Measurements from ENCODE around the gene FBXW11. TPM values are rescaled to one million over a fixed set of nuclear protein-coding genes. Genes with fewer than 3 reads are reported as not detected.
"Not testable (repeated sequence)": the region's sequence is repeated elsewhere in the genome, so short reads cannot be mapped to it uniquely, and the experiment has no call there.

The FBXW11 gene
- total RNA-seq, 1 donor from 2014 or later: 67.5 TPM

DNA sequence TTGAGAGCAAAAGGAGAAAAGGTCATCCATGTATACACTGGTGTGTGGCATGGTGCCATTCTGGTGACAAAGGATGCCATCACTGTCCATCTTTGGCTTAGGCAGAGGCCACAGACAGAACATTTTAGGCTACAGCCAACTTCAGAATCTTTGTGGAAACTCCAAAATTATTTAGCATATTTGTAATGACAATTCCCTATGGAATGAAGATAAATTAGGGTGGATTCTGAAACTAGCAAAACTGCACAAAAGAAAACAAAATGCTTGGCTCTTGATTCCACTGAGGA is 92.5 kb downstream of the FBXW11 start:
- DNase-seq (ENCODE audit: low read depth, low spot score): no peak

DNA sequence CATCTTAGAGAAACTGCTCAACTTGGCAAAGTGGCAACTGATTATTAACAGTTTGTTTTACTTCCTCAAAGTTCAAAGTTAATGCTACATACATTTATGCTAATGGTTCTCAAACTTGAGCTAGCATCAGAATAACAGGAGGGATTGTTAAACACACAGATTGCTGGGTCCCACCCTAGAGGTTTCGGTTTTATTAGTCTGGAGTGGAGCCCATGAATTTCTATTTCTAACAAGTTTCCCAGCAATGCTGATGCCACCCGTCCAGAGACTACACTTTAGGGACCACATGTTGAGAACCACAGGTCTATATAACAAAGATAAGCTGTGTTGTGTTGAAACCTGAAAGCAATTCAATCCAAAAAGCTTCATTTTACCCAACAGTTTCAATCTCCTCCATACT is 95.3 kb downstream of the FBXW11 start:
- DNase-seq (ENCODE audit: low read depth, low spot score): no peak

- DNase-seq (ENCODE audit: low read depth, low spot score): no peak
Measured at GRCh38 chr5:171908638-171909037, 97.8 kb downstream of the FBXW11 start.

DNA sequence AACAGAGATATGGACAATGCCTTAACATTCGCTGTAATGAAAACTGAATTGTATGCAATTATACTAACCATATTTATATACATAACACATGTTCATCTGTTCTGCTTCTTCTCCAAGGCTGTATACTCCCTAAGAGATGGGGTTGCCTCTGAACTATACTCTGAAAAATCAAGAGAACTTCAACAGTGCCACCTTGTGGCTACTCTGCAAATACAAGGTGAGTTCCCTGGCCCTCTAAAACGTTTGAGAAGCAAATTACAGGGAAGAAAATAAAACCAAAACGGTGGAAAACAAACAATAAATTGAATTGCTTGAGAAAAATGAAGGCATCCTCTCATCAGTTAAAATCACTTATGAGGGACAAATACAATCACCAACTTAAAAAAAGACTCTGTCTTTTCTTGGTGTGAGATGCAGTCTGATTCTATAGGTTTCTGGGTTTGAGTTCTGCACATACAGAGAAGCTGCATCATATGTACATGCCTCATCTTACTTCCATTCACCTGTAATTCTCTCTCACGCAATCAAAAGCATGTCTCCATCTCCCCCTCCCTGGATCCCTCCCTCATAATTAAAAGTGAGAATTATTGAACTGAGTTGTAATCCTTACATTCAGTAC is 98.6 kb downstream of the FBXW11 start:
- DNase-seq (ENCODE audit: low read depth, low spot score): no peak

GRCh38 chr5:171906703-171907590 is 99.5 kb downstream of the FBXW11 start:
- no peak for DNase-seq (ENCODE audit: low read depth, low spot score)

DNA sequence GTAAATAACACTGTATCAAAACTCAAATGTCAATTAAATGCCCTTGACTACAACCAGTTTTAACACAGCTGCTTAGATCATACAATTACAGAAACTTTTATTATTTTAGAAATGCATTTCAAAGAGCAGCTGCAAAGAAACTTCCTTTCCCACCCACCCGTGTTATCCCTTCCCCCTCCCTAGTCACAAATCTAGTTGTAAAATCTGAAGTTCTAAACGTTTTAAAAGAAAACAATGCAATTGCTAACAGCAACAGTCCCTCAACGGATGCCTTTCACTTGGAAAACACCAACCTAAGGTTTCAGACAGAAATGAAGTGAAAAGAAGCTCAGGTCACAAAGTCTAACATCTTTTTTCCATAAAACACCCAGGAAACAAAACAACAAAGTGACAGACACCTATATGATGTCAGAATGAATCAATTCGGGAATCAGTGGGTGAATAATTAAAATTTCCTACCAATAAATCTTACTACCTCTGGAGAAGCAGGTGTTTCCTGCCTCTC is 100.3 kb downstream of the FBXW11 start:
- no peak for DNase-seq (ENCODE audit: low read depth, low spot score)

- no peak for DNase-seq (ENCODE audit: low read depth, low spot score)
Measured at GRCh38 chr5:171904886-171905285, 101.6 kb downstream of the FBXW11 start.

GRCh38 chr5:171901764-171902163 is 104.7 kb downstream of the FBXW11 start:
- no peak for DNase-seq (ENCODE audit: low read depth, low spot score)

DNA sequence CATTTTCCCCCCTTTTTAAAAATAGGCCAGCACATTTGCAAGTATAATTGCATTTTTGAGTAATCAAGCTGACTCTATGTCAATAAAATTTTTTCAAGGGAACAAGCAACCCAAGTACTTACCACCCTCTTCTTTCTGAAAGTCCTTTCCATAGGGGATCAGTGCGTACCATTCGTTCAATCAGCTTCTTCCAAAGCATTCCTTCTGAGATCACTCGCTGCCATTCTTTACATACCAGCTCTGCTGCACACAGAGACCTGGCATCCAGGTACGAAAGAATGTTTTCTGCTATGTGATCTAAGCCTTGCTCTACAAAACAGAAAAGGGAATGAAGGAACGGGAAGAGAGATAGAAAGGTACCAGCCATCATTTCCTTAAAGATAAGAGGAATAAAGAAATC is 106.6 kb downstream of the FBXW11 start:
- DNase-seq (ENCODE audit: low read depth, low spot score): no peak

- DNase-seq (ENCODE audit: low read depth, low spot score): no peak
Measured at GRCh38 chr5:171898879-171899278, 107.6 kb downstream of the FBXW11 start.

DNA sequence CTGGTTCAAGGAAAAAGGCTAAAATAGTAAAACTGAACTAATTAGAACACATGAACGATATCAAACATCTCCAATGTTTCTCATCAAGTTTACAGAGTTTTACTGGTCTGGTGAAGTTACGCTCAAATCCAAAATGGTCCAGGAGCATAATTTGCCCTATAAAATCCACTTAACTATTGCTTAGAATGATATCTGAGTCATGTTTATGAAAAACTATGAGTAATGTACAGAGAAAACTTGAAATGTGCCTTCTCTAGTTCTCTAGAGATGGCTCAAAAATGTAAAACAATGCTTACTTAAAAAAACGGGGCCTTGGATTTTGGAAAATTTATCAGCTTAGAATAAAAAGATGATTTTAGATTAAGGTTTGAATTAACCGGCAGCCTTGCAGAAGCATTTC is 108.1 kb downstream of the FBXW11 start:
- no peak for DNase-seq (ENCODE audit: low read depth, low spot score)

DNA sequence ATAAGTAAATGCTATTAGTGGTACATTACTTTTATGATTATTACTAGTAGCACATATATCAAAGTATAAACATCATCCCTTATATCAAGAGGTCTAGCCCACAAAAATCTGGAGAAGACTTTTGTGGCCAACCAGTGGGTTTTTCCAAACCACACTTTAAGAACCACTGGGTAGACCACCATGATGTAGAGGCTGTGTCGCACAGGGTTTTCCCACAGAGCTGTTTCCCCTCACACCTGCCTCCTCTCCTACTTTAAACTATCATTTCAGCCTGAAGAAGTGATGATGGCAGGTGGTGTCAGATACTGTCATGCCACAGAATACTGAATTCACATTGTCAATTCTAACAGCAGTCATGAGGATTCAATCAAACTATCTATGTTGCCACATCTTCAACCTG is 109.2 kb downstream of the FBXW11 start:
- no peak for DNase-seq (ENCODE audit: low read depth, low spot score)

- DNase-seq (ENCODE audit: low read depth, low spot score): no peak
Measured at GRCh38 chr5:171895081-171895480, 111.4 kb downstream of the FBXW11 start.

DNA sequence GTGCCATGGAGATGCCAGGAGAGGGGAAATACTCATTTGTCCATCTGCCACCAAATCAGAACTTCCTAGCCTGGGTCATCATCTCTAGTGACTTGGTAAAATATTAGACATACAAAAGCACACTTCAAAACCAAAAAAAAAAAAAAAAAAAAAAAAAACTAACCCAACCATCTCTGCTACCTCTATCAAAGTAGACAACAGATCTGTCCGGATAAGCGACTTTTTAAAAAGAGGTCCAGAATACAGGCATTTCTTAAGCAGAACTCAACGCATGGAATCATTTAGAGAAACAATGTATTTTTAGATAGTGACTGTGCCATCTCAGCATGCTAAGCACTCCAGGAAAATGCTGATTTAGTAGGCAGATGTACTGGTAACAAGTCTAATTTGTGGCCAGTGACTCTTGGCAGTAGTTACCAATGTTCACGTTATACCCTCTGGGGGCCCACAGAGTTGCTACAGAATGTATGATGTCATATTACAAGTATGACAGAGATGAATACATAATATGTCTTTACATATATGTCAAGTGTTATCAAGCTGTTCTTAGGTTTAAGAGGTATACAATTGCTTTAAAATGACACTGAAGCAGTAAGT is 113.0 kb downstream of the FBXW11 start:
- no peak for DNase-seq (ENCODE audit: low read depth, low spot score)

- DNase-seq (ENCODE audit: low read depth, low spot score): no peak
Measured at GRCh38 chr5:171891595-171891994, 114.8 kb downstream of the FBXW11 start.

GRCh38 chr5:171891150-171891549 is 115.3 kb downstream of the FBXW11 start:
- DNase-seq (ENCODE audit: low read depth, low spot score): no peak

- no peak for DNase-seq (ENCODE audit: low read depth, low spot score)
Measured at GRCh38 chr5:171888051-171888481, 118.4 kb downstream of the FBXW11 start.

GRCh38 chr5:171886037-171886436 is 120.4 kb downstream of the FBXW11 start:
- DNase-seq (ENCODE audit: low read depth, low spot score): not testable (repeated sequence)

DNA sequence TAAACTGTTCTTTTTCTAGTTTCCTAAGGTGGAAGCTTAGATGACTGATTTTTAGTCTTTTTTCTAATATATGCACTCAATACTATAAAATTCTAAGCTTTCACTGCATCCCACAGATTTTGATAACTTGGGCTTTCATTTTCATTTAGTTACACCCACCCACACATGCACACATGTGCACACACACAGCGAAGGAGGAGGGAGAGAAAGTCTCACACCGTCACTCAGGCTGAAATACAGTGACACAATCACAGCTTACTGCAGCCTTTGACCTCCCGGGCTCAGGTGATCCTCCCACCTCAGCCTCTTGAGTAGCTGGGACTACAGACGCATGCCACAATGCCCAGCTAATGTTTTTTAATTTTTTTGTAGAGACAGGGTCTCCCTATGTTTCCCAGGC is 124.3 kb downstream of the FBXW11 start:
- DNase-seq (ENCODE audit: low read depth, low spot score): no peak

DNA sequence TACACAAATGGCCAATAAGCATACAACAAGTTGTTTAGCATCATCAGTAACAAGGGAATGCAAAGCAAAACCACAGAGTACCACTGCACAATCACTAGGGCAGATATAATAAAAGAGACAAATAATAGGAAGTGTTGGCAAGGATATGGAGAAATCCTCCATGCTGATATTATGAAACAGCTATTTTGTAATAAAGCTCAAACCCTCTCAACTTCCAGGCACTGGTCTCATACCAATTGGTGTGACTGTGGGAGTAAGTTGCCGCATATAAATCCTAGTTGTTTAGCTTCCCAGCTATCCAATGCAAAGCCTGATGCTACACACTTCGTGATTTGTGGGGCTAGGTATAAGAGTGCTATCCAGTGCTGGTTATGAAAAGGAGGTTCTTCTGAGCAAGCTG is 132.2 kb downstream of the FBXW11 start:
- no peak for DNase-seq (ENCODE audit: low read depth, low spot score)

- no peak for DNase-seq (ENCODE audit: low read depth, low spot score)
Measured at GRCh38 chr5:171872666-171873065, 133.8 kb downstream of the FBXW11 start.

DNA sequence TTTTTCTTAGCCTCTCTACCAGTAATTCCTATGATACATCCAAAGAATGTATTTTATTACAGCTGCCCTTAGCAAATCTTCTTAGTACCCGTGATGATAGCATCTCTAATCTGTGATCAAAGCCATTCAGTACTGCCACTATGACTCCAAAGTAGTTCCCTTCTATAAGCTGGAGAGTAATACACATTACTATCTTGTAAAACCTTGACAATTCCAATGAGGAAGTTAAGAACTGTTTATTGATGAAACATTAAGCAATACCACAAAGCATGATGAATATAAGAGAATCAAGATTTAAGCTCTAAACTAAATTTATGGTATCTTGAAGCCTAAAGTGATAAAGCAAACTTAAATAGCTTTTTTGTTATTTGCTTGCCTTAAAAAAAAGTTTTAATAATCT is 134.7 kb downstream of the FBXW11 start:
- DNase-seq (ENCODE audit: low read depth, low spot score): no peak

- DNase-seq (ENCODE audit: low read depth, low spot score): no peak
Measured at GRCh38 chr5:171869956-171870355, 136.5 kb downstream of the FBXW11 start.

All from pulmonary artery endothelial cell (primary cell).